Measurements from ENCODE around the gene FAM118A.
A peak's percentile ranks its signal among the peaks of the same experiment; 100 is the strongest.
"Not testable (repeated sequence)": the region's sequence is repeated elsewhere in the genome, so short reads cannot be mapped to it uniquely, and the experiment has no call there.

The FAM118A gene

GRCh38 chr22:45343143-45343542, 33.4 kb downstream of the FAM118A start:
- no peak for TF ChIP-seq ZFX (IDR thresholded peaks at IDR 0.05; ENCODE audit: borderline replicate concordance)
- TF ChIP-seq, protein P1, sequence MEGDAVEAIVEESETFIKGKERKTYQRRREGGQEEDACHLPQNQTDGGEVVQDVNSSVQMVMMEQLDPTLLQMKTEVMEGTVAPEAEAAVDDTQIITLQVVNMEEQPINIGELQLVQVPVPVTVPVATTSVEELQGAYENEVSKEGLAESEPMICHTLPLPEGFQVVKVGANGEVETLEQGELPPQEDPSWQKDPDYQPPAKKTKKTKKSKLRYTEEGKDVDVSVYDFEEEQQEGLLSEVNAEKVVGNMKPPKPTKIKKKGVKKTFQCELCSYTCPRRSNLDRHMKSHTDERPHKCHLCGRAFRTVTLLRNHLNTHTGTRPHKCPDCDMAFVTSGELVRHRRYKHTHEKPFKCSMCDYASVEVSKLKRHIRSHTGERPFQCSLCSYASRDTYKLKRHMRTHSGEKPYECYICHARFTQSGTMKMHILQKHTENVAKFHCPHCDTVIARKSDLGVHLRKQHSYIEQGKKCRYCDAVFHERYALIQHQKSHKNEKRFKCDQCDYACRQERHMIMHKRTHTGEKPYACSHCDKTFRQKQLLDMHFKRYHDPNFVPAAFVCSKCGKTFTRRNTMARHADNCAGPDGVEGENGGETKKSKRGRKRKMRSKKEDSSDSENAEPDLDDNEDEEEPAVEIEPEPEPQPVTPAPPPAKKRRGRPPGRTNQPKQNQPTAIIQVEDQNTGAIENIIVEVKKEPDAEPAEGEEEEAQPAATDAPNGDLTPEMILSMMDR (IDR thresholded peaks at IDR 0.05) = no peak
- no peak overlapping the region for H3K27ac ChIP-seq

DNA sequence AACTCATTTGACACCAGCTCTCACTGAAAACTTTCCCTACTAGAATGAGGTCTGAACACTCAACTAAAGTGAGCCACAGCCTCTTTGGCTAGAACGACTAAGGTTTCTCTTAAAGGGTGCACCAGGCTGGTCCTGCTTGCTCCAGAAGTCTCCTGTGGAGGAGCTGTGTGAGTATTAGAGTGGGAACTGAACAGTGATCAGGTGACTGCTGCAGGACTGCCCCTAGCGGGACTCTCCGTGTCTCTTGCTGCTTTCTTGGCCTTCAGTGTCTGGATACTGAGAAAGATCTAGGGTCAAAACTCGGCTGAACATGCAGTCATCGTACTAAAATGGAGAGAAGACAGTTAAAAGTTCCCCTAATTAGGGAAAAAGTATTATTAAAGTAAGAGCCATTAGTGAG, 34.6 kb downstream of the FAM118A start:
- no peak for TF ChIP-seq ZFX (IDR thresholded peaks at IDR 0.05; ENCODE audit: borderline replicate concordance)
- TF ChIP-seq, protein P1 (IDR thresholded peaks at IDR 0.05) = peak; percentile 39
- peak overlapping the region; percentile 29; the same call in 1 of the 2 replicates for H3K27ac ChIP-seq

DNA sequence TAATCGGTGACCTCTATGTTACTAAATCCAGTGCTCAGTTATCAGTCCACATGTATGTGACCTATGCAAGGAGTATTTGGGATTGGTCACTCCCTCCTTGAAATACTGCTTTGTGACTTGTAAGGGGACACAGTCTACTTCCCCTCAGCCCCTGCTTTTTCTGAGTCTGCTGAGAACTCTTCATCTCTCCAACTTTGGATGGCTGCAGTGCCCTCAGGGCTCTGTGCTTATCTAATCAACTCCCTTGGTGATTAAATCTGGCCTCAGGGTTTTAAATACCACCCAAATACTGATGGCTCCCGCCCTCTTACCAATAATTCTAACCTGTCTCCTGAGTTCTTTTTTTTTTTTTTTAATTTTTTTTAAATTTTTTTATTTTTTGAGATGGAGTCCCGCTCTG, 40.2 kb downstream of the FAM118A start:
- H3K27ac ChIP-seq = no peak overlapping the region
- TF ChIP-seq, protein P1 (IDR thresholded peaks at IDR 0.05) = no peak
- TF ChIP-seq ZFX (IDR thresholded peaks at IDR 0.05; ENCODE audit: borderline replicate concordance) = no peak

GRCh38 chr22:45351956-45352355, 42.2 kb downstream of the FAM118A start:
- no peak overlapping the region for H3K27ac ChIP-seq
- TF ChIP-seq, protein P1 (IDR thresholded peaks at IDR 0.05) = no peak
- TF ChIP-seq ZFX (IDR thresholded peaks at IDR 0.05; ENCODE audit: borderline replicate concordance) = no peak

GRCh38 chr22:45352757-45353156, 43.0 kb downstream of the FAM118A start:
- not testable (repeated sequence) for H3K27ac ChIP-seq

GRCh38 chr22:45353786-45354185, 44.1 kb downstream of the FAM118A start:
- no peak overlapping the region for H3K27ac ChIP-seq
- TF ChIP-seq, protein P1 (IDR thresholded peaks at IDR 0.05) = no peak
- no peak for TF ChIP-seq ZFX (IDR thresholded peaks at IDR 0.05; ENCODE audit: borderline replicate concordance)

- TF ChIP-seq, protein P1 (IDR thresholded peaks at IDR 0.05) = no peak
- no peak for TF ChIP-seq ZFX (IDR thresholded peaks at IDR 0.05; ENCODE audit: borderline replicate concordance)
- H3K27ac ChIP-seq = no peak overlapping the region
These were observed 47.8 kb downstream of the FAM118A start for GRCh38 chr22:45357490-45357889.

DNA sequence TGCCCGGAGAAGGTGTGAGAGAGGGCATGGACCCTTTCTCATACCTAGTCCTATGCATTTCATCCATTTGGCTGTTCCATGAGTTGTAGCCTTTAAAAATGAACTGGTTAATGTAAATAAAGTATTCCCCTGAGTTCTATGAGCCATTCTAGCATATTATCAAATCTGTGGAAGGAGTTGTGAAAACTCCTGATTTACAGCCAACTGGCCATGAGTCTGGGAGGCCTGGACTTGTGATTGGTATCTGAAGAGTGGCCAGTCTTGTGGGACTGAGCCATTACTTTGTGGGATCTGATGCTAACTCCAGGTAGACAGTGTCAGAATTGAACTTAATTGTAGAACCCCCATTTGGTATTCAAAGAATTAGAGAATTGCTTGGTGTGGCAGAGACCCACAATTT, 48.4 kb downstream of the FAM118A start:
- TF ChIP-seq, protein P1 (IDR thresholded peaks at IDR 0.05) = no peak
- no peak for TF ChIP-seq ZFX (IDR thresholded peaks at IDR 0.05; ENCODE audit: borderline replicate concordance)
- H3K27ac ChIP-seq = no peak overlapping the region
